Prostate gland (tissue), 2 donors: ENCODE measurements around the gene C1orf198.

Source experiments
- CTCF ChIP-seq, 4 experiments: fragments of 200-600 bp in 2 of 4; fragments of 450-650 bp in 2 of 4; sonication (generic) in 2 of 4; IDR thresholded peaks; 1 replicate in 3 of 4; 2 replicates in 1 of 4; pipeline ENCODE4 v1.5.1; 2016 to 2019; ENCODE audit warnings: antibody characterized with exemption in 4 of 4, mild to moderate bottlenecking in 2 of 4, moderate library complexity in 2 of 4
- POLR2AphosphoS5 ChIP-seq: sonication (generic); formaldehyde crosslinking; IDR thresholded peaks from one replicate; pipeline ENCODE4 v1.6.1; 2017; ENCODE audit warnings: antibody characterized with exemption

- no peak for TF ChIP-seq CTCF (IDR thresholded peaks at IDR 0.05)
- no peak for TF ChIP-seq POLR2AphosphoS5
Observed at GRCh38 chr1:230793463-230793745, 74.9 kb downstream of the C1orf198 start.
